Activated CD4-positive, alpha-beta memory T cell treated with anti-CD3 and anti-CD28 coated beads for 36 hours (primary cell): ENCODE results near the gene CRABP1. TPM values are rescaled to one million over a fixed set of nuclear protein-coding genes. Genes with fewer than 3 reads are reported as not detected.

Experiments
- CTCF ChIA-PET: fragments of 350-600 bp; sonication (Branson Sonifier 250); formaldehyde crosslinking; loops from one replicate; lab custom pipeline; 2021; ENCODE audit warnings: antibody characterized with exemption, inconsistent platforms; lab: Charles Lee
- POLR2A ChIA-PET: fragments of 350-600 bp; sonication (Branson Sonifier 250); formaldehyde crosslinking; loops from one replicate; lab custom pipeline; 2021; ENCODE audit warnings: antibody characterized with exemption; lab: Charles Lee
- DNase-seq: peaks from one replicate; pipeline ENCODE4 v3.0.0-alpha.2; 2020
- H3K27ac Mint-ChIP-seq: one replicate; pipeline ENCODE4 v1.8.0; 2021; ENCODE audit warnings: mixed read lengths
- H3K27me3 Mint-ChIP-seq: one replicate; pipeline ENCODE4 v1.8.0; 2021; ENCODE audit warnings: mixed read lengths
- H3K36me3 Mint-ChIP-seq: one replicate; pipeline ENCODE4 v1.8.0; 2021; ENCODE audit warnings: mixed read lengths
- H3K4me1 Mint-ChIP-seq: one replicate; pipeline ENCODE4 v1.8.0; 2021; ENCODE audit warnings: low read depth, mixed read lengths
- H3K4me3 Mint-ChIP-seq: one replicate; pipeline ENCODE4 v1.8.0; 2021; ENCODE audit warnings: mild to moderate bottlenecking, mixed read lengths
- H3K9me3 Mint-ChIP-seq: one replicate; pipeline ENCODE4 v1.8.0; 2021; ENCODE audit warnings: mixed read lengths
- intact Hi-C: fragments of 100-400 bp; cut with micrococcal nuclease; formaldehyde crosslinking; loops from one replicate; pipeline ENCODE4 v1.15.1; 2023
- total RNA-seq, 2 experiments: library from RNA; stranded (reverse); gene quantifications; one replicate each; pipeline ENCODE4 v1.2.3, GENCODE V29; 2021

The CRABP1 gene
- total RNA-seq, 2 experiments from 2014 or later: not detected

DNA sequence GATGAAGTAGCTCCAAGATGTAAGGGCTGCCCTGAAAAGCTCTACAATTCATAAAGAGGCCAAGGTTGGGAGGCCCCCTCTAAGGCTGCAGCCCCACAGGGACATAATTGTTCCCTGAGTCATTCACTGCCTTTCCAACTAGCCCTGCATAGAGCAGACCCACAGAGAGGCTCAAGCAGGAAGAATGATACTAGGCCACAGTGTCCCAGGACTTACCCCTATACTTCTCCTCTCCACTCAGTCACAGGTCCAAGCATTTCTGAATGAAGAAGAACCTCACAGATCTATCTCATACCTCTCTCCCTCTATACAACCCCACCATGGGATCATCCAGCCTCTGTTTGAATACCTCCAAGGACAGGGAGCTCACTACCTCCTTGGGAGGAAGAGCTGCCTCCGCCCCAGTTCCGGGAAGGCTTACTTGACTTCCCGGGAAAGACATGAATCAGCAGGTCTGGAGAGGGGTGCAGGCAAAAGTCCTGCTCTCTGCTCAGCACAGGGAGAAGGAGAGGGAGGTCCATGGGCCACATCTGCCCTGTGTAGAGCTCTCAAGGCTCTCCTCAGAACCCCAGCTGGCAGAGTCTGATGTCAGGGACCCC, 33.9 kb upstream of the CRABP1 start:
- Mint-ChIP-seq H3K4me1 (peaks cover 14% of the 10 kb centered on the region), H3K27ac (no peak overlapping the region), H3K36me3 (no peaks in the 10 kb centered on the region), H3K27me3 (peaks cover 6% of the 10 kb centered on the region), H3K9me3 (no peaks in the 10 kb centered on the region), H3K4me3 (no peak overlapping the region)
- intact Hi-C loops: loop anchor here (10.0 kb wide), 1 partner anchor 399 kb away; no protein-coding TSS in a partner anchor
- ChIA-PET CTCF (interaction anchor here (0.6 to 5.5 kb wide), 4 partner anchors 11 to 404 kb away, joined by 3 to 35 read pairs (median 4); no protein-coding TSS in a partner anchor), POLR2A (no interaction called here)
- no peak for DNase-seq

DNA sequence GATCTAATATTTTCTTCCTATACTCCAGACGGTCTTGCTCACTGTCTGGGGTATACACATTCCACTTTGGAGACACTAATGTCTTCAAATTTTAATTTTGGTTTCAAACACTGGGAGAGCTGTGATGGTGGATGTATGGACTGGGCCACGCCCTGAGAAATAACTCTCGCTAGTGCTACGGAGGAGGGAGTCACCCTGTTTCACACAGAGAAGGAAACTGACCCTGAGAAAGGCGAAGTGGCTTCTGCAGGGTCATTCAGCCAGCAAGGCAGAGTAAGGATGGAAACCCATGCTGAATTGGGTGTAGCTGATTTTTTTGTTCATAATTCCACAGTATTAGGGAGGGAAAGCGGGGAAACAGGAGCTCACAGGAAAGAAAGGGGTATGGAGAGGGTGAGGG, 32.2 kb upstream of the CRABP1 start:
- intact Hi-C loops: loop anchor here (1.0 to 10.0 kb wide), 2 partner anchors 114 to 397 kb away; no protein-coding TSS in a partner anchor
- Mint-ChIP-seq H3K9me3 (no peaks in the 10 kb centered on the region), H3K27me3 (peaks cover 6% of the 10 kb centered on the region), H3K4me1 (no peaks in the 10 kb centered on the region), H3K4me3 (no peak overlapping the region), H3K27ac (no peak overlapping the region), H3K36me3 (no peaks in the 10 kb centered on the region)
- ChIA-PET POLR2A (interaction anchor here (3.5 kb wide), 1 partner anchor 9 kb away, joined by 15 read pairs; the partner anchor contains the start of gene SKIC8), CTCF (interaction anchor here (0.7 to 5.5 kb wide), 4 partner anchors 114 to 401 kb away, joined by 3 to 35 read pairs (median 4); no protein-coding TSS in a partner anchor)
- no peak for DNase-seq

DNA sequence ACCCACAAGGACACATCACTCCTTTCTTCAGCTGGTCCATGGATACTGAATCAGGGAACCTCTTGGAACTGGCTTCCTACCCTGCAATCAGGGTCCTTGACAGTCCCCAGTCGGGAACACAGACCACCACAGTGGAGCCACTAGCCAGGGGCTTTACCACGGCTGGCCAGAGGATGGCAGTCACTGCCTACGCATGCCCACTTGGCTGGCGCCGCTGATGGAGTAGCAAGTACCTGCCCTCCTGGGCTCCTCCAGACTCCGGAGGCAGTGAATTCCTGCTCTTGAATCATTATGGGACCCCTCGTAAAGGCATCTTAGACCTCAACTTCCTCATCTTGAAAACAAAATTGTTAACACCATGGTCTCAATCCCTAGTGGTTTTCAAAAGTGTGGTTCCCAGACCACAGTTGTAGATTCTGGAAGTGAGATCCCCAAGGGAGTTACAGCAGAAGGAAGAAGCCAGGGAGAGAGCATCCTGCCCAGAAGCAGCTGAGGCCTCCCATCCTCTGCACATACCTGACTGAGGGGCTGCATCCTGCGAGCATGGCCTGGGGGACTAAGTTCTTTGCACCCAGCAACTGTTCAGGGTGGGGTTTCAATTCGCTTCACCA, 31.6 kb upstream of the CRABP1 start:
- Mint-ChIP-seq H3K27me3 (peaks cover 6% of the 10 kb centered on the region), H3K36me3 (no peaks in the 10 kb centered on the region), H3K4me1 (no peaks in the 10 kb centered on the region), H3K27ac (no peak overlapping the region), H3K9me3 (no peaks in the 10 kb centered on the region), H3K4me3 (no peak overlapping the region)
- DNase-seq: peak; percentile 73
- intact Hi-C loops: loop anchor here (1.0 to 10.0 kb wide), 2 partner anchors 114 to 396 kb away; no protein-coding TSS in a partner anchor
- ChIA-PET POLR2A (interaction anchor here (3.5 kb wide), 1 partner anchor 9 kb away, joined by 15 read pairs; the partner anchor contains the start of gene SKIC8), CTCF (interaction anchor here (0.7 to 5.5 kb wide), 3 partner anchors 108 to 170 kb away, joined by 3 to 35 read pairs (median 5); no protein-coding TSS in a partner anchor)

DNA sequence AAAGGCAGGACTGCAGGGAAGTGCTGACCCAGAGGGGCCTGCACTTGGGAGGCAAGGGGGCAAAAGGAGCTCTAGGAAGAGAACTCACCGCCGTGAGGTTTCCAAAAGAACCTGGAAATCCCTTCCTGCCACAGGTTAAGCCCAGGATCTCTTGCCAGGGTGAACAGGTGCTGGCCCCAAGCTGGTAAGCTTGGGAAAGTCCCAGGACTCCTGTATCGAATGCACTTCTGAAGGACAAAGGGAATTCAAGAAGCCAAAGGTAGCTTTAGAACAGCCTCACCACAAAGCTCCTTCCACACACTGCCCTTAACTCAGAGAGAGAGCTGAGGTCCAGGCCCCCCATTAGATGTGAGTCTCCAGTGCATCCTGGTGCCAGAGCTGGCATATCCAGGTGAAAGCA, 28.9 kb upstream of the CRABP1 start:
- no peak for DNase-seq
- H3K27ac Mint-ChIP-seq: no peak overlapping the region
- intact Hi-C loops: no loop called here
- no peaks in the 10 kb centered on the region for H3K9me3 Mint-ChIP-seq
- no peaks in the 10 kb centered on the region for H3K4me1 Mint-ChIP-seq
- no peak overlapping the region for H3K4me3 Mint-ChIP-seq
- H3K36me3 Mint-ChIP-seq: no peaks in the 10 kb centered on the region
- POLR2A ChIA-PET: no interaction called here
- CTCF ChIA-PET: interaction anchor here (0.6 to 1.4 kb wide), 4 partner anchors 110 to 519 kb away, joined by 3 to 7 read pairs (median 4); no protein-coding TSS in a partner anchor
- H3K27me3 Mint-ChIP-seq: peaks cover 6% of the 10 kb centered on the region

DNA sequence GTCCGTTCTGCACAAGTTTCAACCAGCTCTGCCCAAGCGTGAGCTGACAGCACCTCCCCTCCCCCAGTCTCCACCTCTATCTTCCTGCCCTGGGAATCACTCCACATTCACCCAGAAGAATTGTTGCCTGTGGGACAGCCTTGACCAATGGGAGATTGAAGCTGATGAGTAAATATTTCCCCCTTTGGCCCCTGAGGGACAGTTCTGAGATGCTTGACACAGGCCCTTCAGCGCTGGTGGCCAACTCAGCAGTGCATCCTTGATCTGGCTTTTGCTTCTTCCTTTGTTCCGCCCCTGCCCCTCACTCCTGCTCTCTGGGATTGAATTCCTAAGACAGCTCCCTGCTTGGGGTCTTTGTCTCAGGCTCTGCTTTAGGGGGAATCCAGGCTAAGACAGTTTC, 27.6 kb upstream of the CRABP1 start:
- no peak overlapping the region for H3K4me3 Mint-ChIP-seq
- no peak overlapping the region for H3K27ac Mint-ChIP-seq
- H3K27me3 Mint-ChIP-seq: peaks cover 6% of the 10 kb centered on the region
- H3K36me3 Mint-ChIP-seq: no peaks in the 10 kb centered on the region
- intact Hi-C loops: no loop called here
- POLR2A ChIA-PET: interaction anchor here (0.6 to 0.9 kb wide), 2 partner anchors 10 to 20 kb away, joined by 3 to 6 read pairs; no protein-coding TSS in a partner anchor
- no peaks in the 10 kb centered on the region for H3K9me3 Mint-ChIP-seq
- no peaks in the 10 kb centered on the region for H3K4me1 Mint-ChIP-seq
- CTCF ChIA-PET: interaction anchor here (0.6 to 1.4 kb wide), 4 partner anchors 111 to 609 kb away, joined by 3 to 7 read pairs (median 4); partner anchors contain the start of gene IREB2
- no peak for DNase-seq

DNA sequence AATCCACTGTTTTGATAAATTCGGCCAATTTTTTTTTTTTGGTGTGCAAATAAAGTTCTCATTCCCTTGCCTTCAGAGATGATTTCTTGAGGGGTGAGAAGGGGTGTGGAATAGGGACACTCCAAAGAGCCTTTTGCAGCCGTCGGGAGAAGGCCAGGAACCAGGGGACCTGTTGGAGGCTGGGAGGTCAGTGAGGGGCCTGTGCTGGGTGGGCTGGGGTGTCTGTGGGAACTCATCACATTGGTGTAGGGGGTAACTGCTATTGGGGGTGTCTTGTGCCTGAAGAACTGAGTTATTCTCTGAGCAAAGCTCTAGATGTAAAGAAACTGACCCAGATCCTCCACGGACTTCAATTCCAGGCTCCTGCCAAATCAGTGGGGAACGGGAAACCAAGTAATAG, 27.2 kb upstream of the CRABP1 start:
- Mint-ChIP-seq H3K4me1 (no peaks in the 10 kb centered on the region), H3K36me3 (no peaks in the 10 kb centered on the region), H3K27me3 (peaks cover 5% of the 10 kb centered on the region), H3K9me3 (no peaks in the 10 kb centered on the region), H3K4me3 (no peak overlapping the region), H3K27ac (no peak overlapping the region)
- ChIA-PET CTCF (interaction anchor here (0.6 kb wide), 1 partner anchor 233 kb away, joined by 3 read pairs; no protein-coding TSS in a partner anchor), POLR2A (interaction anchor here (0.6 kb wide), 1 partner anchor 20 kb away, joined by 6 read pairs; no protein-coding TSS in a partner anchor)
- no peak for DNase-seq
- intact Hi-C loops: no loop called here

DNA sequence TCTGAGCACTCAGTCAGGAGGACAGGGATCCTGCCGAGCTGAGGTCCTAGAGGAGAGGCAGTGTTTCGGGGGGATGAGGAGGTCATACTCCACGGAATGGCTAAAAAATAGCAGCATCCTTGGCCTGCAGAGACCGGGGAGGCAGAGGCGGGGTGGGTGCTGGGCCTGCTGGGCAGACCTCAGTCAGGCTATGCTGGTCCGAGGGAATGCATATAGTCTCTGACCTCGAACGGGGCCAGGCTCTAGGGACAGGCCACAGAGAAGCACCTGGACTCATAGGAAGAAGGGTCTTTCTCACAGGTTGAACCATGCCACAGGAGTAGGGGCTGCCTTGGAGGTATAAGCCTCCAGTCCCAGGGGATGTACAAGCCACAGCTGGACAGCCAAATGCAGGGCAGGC, 26.8 kb upstream of the CRABP1 start:
- no peak for DNase-seq
- Mint-ChIP-seq H3K27me3 (peaks cover 3% of the 10 kb centered on the region), H3K36me3 (no peaks in the 10 kb centered on the region), H3K9me3 (no peaks in the 10 kb centered on the region), H3K4me3 (no peak overlapping the region), H3K4me1 (no peaks in the 10 kb centered on the region), H3K27ac (no peak overlapping the region)
- intact Hi-C loops: no loop called here
- CTCF ChIA-PET: no interaction called here
- POLR2A ChIA-PET: no interaction called here

DNA sequence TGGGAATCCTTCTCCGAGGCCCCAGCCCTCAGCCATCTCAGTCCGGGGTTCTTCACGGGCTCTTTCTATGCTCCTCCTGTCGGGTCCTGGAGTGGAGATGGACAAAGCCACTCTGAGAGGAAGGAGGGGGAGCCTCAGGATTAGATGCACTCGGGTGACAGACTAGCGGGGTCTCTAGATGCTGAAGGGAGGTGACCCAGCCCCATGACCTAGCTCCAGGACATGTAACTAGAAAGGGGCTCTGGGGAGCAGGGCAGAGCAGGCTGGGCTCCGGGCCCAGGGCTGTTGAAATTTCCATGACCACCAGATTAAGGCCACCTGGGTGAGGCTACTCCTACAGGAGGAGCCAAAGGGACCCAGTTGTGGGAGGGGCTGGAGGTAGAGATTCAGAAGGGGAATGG, 26.0 kb upstream of the CRABP1 start:
- no peaks in the 10 kb centered on the region for H3K36me3 Mint-ChIP-seq
- ChIA-PET POLR2A (no interaction called here), CTCF (no interaction called here)
- no peaks in the 10 kb centered on the region for H3K27me3 Mint-ChIP-seq
- H3K4me3 Mint-ChIP-seq: no peak overlapping the region
- no peak for DNase-seq
- no peaks in the 10 kb centered on the region for H3K4me1 Mint-ChIP-seq
- intact Hi-C loops: no loop called here
- H3K27ac Mint-ChIP-seq: no peak overlapping the region
- H3K9me3 Mint-ChIP-seq: no peaks in the 10 kb centered on the region

DNA sequence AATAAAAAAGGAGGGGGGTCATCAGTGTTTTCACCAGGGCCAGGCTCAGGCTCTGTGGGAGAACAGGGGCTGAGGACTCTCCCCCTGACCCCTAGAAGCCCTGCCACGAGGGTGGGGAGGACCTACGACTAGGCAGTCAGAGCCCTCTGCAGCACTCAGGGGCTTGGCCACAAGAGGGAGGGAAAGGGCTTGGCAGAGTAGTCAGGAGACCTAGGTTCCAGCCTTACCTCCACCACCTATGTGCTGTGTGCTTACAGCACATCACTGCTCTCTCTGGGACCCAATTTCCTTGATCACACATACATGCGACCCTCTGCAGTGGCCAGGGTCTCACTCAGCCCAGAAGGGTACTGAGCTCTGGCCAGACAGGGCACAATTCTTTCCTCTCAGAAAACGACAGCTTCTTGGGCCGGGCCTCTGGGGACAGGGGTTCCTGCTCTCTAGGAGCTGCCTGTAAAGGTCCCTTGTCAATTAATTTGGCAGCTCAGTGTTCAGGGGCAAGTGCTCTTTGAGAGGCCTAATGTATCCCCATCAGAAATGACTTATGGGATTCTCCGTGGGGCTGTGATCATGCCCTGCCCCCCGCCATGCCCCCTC, 24.4 kb upstream of the CRABP1 start:
- intact Hi-C loops: no loop called here

DNA sequence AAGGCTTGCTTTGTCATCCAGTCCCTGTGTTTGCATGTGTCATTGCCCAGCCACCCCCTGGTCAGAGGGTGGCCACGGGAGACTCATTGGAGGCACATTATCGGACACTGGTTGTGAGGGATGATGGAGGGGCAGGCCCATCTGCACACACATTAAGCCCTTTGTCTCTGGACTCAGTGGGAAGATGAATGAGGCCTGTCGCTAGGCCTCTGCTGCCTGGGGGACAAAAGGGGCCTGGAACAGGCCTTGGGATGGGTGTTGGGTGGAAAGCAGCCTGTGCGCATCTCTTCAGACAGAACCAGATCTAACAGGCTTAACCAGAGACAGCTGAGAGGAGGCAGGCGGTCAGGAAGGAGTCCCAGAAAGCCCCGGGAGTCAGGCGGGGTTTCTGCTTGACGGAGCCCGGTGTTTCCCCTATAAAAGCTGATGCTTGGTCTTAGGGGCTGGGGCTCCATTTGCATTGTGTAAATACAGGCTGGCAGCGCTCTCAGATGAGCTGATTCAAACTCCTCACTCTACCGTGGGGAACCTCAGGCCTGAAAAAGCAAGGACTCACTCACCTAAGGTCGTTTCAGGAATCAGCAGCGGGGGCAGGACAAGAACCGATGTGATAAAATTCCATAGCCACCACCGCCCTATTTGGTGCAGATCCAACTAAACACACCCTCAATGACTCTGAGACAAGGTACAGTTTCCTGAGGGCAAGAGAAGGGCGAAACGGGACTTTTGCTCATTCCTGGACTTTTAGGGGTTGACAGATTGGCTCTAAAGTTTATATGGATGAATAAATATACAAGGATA, 23.7 kb upstream of the CRABP1 start:
- ChIA-PET POLR2A (no interaction called here), CTCF (interaction anchor here (0.6 to 1.6 kb wide), 2 partner anchors 10 to 106 kb away, joined by 3 to 6 read pairs; no protein-coding TSS in a partner anchor)
- no peak for DNase-seq
- Mint-ChIP-seq H3K27me3 (no peaks in the 10 kb centered on the region), H3K4me1 (no peaks in the 10 kb centered on the region), H3K4me3 (no peak overlapping the region), H3K27ac (no peak overlapping the region), H3K9me3 (no peaks in the 10 kb centered on the region), H3K36me3 (no peaks in the 10 kb centered on the region)
- intact Hi-C loops: no loop called here

More for the DNA sequence above, 24.4 kb upstream of the CRABP1 start:
- Mint-ChIP-seq H3K36me3 (no peaks in the 10 kb centered on the region), H3K27me3 (no peaks in the 10 kb centered on the region), H3K4me1 (no peaks in the 10 kb centered on the region), H3K4me3 (no peak overlapping the region), H3K9me3 (no peaks in the 10 kb centered on the region), H3K27ac (no peak overlapping the region)
- ChIA-PET POLR2A (no interaction called here), CTCF (interaction anchor here (1.2 kb wide), 1 partner anchor 14 kb away, joined by 3 read pairs; no protein-coding TSS in a partner anchor)
- no peak for DNase-seq

DNA sequence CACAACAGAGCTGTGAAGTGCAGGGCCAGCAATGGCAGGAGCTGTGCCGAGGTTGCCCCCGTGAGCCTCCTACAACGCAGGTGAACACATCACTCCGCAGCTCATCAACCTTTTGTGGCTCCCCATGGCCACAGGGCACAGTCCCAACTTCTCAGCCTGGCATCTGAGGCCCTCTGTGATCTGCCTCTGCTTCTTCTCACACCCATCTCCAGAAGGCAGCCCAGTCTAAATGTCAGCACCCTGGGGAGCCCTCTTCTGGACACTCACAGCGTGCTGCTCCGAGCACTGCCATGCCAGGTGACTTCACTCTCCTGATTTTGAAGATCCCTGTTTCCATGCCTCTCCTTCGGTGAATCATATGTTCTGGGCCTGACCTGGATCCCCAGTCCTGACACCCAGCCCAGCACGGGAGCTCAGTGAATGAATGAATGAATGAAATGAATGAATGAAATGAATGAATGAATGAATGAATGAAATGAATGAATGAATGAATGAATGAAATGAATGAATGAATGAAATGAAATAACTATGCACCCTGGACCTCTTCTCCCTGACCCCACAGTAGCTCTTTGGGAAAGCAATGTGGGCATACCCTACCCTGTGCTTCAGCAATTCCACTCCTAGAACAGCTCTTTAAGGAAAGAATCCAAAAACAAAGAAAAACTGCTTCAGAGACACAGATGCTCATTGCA, 22.9 kb upstream of the CRABP1 start:
- intact Hi-C loops: no loop called here
- POLR2A ChIA-PET: no interaction called here

More for the DNA sequence above, 22.9 kb upstream of the CRABP1 start:
- DNase-seq: no peak
- Mint-ChIP-seq H3K4me3 (no peak overlapping the region), H3K27me3 (no peaks in the 10 kb centered on the region), H3K9me3 (no peaks in the 10 kb centered on the region), H3K36me3 (no peaks in the 10 kb centered on the region), H3K4me1 (no peaks in the 10 kb centered on the region), H3K27ac (no peak overlapping the region)
- CTCF ChIA-PET: interaction anchor here (0.6 to 1.6 kb wide), 2 partner anchors 11 to 106 kb away, joined by 3 to 6 read pairs; no protein-coding TSS in a partner anchor
